ENCODE results near the gene CLPTM1. TPM values are rescaled to one million over a fixed set of nuclear protein-coding genes. Genes with fewer than 3 reads are reported as not detected.

The CLPTM1 gene
- total RNA-seq, 4 donors from 2014 or later, result 65.3 to 94.6 (median 79.8) TPM

- no peaks in the 10 kb centered on the region for H3K36me3 ChIP-seq
- H3K4me3 ChIP-seq, result no peak overlapping the region
- no peak for DNase-seq
- peaks cover 0 to 4% (median 0%) of the 10 kb centered on the region in 4 donors for H3K4me1 ChIP-seq
- intact Hi-C loops (cut with DNase I; ENCODE audit: low total_unique reads), result no loop called here
- no peaks in the 10 kb centered on the region for H3K9me3 ChIP-seq
- H3K27ac ChIP-seq, result no peak overlapping the region
- in situ Hi-C loops (cut with MboI; ENCODE audit: low pct_ligation_motif_present in 1 of 4, low pct_unique_long_range_greater_than_20kb in 1 of 4, low sequenced_read_pairs in 3 of 4), result no loop called here
- no peak for TF ChIP-seq POLR2AphosphoS5 (IDR thresholded peaks at IDR 0.05)
- no peak for TF ChIP-seq POLR2A (IDR thresholded peaks at IDR 0.05)
- no peak for TF ChIP-seq EP300 (IDR thresholded peaks at IDR 0.05; ENCODE audit: low read depth)
- no peak for TF ChIP-seq CTCF (IDR thresholded peaks at IDR 0.05)
- WGBS, 2 donors (ENCODE audit: low coverage in 1 of 2), result 75 to 94% methylated on average over 2 to 3 of the region's 3 CpGs
- H3K27me3 ChIP-seq, result no peaks in the 10 kb centered on the region
Observed at GRCh38 chr19:45020071-45020470, 64.9 kb downstream of the CLPTM1 start.

- intact Hi-C loops (cut with DNase I; ENCODE audit: low total_unique reads), result no loop called here
- H3K9me3 ChIP-seq, result no peaks in the 10 kb centered on the region
- no peak for TF ChIP-seq CTCF (IDR thresholded peaks at IDR 0.05)
- TF ChIP-seq POLR2AphosphoS5 (IDR thresholded peaks at IDR 0.05), result no peak
- in situ Hi-C loops (cut with MboI; ENCODE audit: low pct_ligation_motif_present in 1 of 4, low pct_unique_long_range_greater_than_20kb in 1 of 4, low sequenced_read_pairs in 3 of 4), result no loop called here
- H3K36me3 ChIP-seq, result peaks cover 0 to 11% (median 0%) of the 10 kb centered on the region in 4 donors
- WGBS, 2 donors (ENCODE audit: low coverage in 1 of 2), result 92 to 100% methylated on average over 1 to 14 of the region's 14 CpGs
- no peak for DNase-seq
- H3K4me3 ChIP-seq, result no peak overlapping the region
- H3K4me1 ChIP-seq, result peaks cover 0 to 2% (median 0%) of the 10 kb centered on the region in 4 donors
- no peak overlapping the region for H3K27ac ChIP-seq
- H3K27me3 ChIP-seq, result no peaks in the 10 kb centered on the region
Observed at GRCh38 chr19:45021971-45022370, 66.8 kb downstream of the CLPTM1 start.

- 89 to 100% methylated on average over 3 to 4 of the region's 4 CpGs for WGBS, 2 donors (ENCODE audit: low coverage in 1 of 2)
- in situ Hi-C loops (cut with MboI; ENCODE audit: low pct_ligation_motif_present in 1 of 4, low pct_unique_long_range_greater_than_20kb in 1 of 4, low sequenced_read_pairs in 3 of 4), result no loop called here
- intact Hi-C loops (cut with DNase I; ENCODE audit: low total_unique reads), result no loop called here
- peaks cover 0 to 20% (median 0%) of the 10 kb centered on the region in 4 donors for H3K36me3 ChIP-seq
- no peaks in the 10 kb centered on the region for H3K4me1 ChIP-seq
- no peaks in the 10 kb centered on the region for H3K9me3 ChIP-seq
- no peak for TF ChIP-seq POLR2AphosphoS5 (IDR thresholded peaks at IDR 0.05)
- TF ChIP-seq EP300 (IDR thresholded peaks at IDR 0.05; ENCODE audit: low read depth), result no peak
- no peak for TF ChIP-seq POLR2A (IDR thresholded peaks at IDR 0.05)
- TF ChIP-seq CTCF (IDR thresholded peaks at IDR 0.05), result no peak
- no peaks in the 10 kb centered on the region for H3K27me3 ChIP-seq
- no peak overlapping the region for H3K4me3 ChIP-seq
- no peak for DNase-seq
- no peak overlapping the region for H3K27ac ChIP-seq
Observed at GRCh38 chr19:45023048-45023447, 67.9 kb downstream of the CLPTM1 start.

DNA sequence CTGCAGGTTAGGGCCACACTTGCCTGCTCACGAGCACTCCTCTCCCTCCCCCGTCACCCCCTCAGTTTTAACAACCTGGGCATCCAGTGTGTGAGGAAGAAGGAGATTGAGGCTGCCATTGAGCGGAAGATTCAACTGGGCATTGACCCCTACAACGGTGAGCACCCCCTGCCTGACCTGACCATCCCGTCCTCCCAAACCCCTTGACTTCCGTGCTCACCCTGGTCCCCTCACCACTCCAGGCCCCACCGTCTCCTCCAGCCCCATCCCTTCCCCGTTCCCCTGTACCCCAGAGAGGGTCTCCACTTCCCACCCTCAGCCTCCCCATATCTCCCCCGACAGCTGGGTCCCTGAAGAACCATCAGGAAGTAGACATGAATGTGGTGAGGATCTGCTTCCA is 70.1 kb downstream of the CLPTM1 start:
- Histone ChIP-seq H3K9me3 (no peaks in the 10 kb centered on the region), H3K4me3 (no peak overlapping the region), H3K27ac (no peak overlapping the region), H3K36me3 (peaks cover 0 to 42% (median 0%) of the 10 kb centered on the region in 4 donors), H3K4me1 (no peaks in the 10 kb centered on the region), H3K27me3 (no peaks in the 10 kb centered on the region)
- intact Hi-C loops (cut with DNase I; ENCODE audit: low total_unique reads), result no loop called here
- in situ Hi-C loops (cut with MboI; ENCODE audit: low pct_ligation_motif_present in 1 of 4, low pct_unique_long_range_greater_than_20kb in 1 of 4, low sequenced_read_pairs in 3 of 4), result no loop called here
- no peak for TF ChIP-seq EP300 (IDR thresholded peaks at IDR 0.05; ENCODE audit: low read depth)
- no peak for TF ChIP-seq POLR2A (IDR thresholded peaks at IDR 0.05)
- no peak for TF ChIP-seq POLR2AphosphoS5 (IDR thresholded peaks at IDR 0.05)
- TF ChIP-seq CTCF (IDR thresholded peaks at IDR 0.05), result no peak
- DNase-seq, result no peak
- 82 to 92% methylated on average over 5 to 9 of the region's 9 CpGs for WGBS, 2 donors (ENCODE audit: low coverage in 1 of 2)

Measured in transverse colon (tissue), 4 donors.